Left cardiac atrium (tissue), 4 donors: ENCODE data around the gene NUP205. TPM values are rescaled to one million over a fixed set of nuclear protein-coding genes. Genes with fewer than 3 reads are reported as not detected.
A peak's percentile ranks its signal among the peaks of the same experiment; 100 is the strongest.

Source experiments
- ATAC-seq, 2 donors: fragments of 200-7000 bp; cut with Tn5 transposase; one replicate each; pipeline ENCODE4 v1.9.1; 2020; ENCODE audit warnings: mild to moderate bottlenecking in 2 of 2, moderate library complexity in 2 of 2
- DNase-seq: peaks from one replicate; pipeline ENCODE4 v3.0.0-alpha.2; 2020
- intact Hi-C, 2 donors: fragments of 100-400 bp; cut with DNase I; formaldehyde crosslinking; loops; one replicate each; pipeline versions ENCODE4 v1.14.1 to v1.15.1; 2022 to 2023
- total RNA-seq, 2 donors: library from RNA; stranded (reverse); fragmentation: NEBNext Ultra II Directional; extraction: Animal tissue kit (Norgen Biotek cat#: 25700); gene quantifications; one replicate each; pipeline ENCODE4 v1.2.1, GENCODE V29; 2021
- donor health status: DM: no; HTN: yes; CAD: no.
- donor health status: DM: no; HTN: yes; CAD: no; lungs with severe emphysema.
- donor health status: DM: yes; HTN: yes; CAD: no.
- donor health status: Dilated cardiomyopathy.

NUP205 gene
- total RNA-seq, 2 donors from 2014 or later = 18.6 to 26.0 TPM

- ATAC-seq = no peak
- no peak for DNase-seq
- intact Hi-C loops = no loop called here
Observed at GRCh38 chr7:135538376-135538775, 19.3 kb upstream of the NUP205 start.

DNA sequence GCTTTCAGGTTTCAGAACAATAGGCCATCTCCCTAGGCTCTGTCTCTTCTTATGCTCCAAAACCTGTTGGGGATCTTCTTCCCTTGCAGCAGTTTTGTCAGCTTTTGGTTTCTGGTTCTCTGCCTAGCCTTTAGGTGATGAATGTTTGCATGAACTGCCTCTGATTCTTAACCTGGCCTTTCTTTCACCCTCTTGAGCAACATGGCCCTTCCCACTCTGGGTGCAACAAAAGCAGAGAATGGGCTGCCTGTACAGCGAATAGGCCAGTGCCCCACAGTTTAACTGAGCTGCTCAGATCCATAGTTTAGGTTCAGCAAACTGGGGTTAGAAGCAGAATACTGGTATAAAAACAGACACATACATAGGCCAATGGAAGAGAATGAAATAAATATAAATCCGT is 18.1 kb upstream of the NUP205 start:
- ATAC-seq = no peak
- no peak for DNase-seq
- intact Hi-C loops = no loop called here

DNA sequence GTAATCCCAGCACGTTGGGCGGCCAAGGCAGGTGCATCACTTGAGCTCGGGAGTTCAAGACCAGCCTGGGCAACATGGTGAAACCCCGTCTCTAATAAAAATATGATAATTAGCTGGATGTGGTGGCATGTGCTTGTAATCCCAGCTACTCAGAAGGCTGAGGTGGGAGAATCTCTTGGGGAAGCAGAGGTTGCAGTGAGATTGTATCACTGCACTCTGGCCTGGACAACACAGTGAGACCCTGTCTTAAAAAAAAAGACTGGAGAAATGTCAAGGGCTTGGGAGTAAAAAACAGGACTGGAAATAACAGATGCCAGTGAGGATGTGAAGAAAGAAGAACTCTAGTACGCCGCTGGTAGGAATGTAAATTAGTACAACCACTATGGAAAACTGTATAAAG is 16.7 kb upstream of the NUP205 start:
- intact Hi-C loops = no loop called here
- ATAC-seq = no peak
- DNase-seq = no peak

GRCh38 chr7:135550196-135550595 is 7.5 kb upstream of the NUP205 start:
- ATAC-seq (no peak), DNase-seq (no peak)
- intact Hi-C loops = no loop called here

DNA sequence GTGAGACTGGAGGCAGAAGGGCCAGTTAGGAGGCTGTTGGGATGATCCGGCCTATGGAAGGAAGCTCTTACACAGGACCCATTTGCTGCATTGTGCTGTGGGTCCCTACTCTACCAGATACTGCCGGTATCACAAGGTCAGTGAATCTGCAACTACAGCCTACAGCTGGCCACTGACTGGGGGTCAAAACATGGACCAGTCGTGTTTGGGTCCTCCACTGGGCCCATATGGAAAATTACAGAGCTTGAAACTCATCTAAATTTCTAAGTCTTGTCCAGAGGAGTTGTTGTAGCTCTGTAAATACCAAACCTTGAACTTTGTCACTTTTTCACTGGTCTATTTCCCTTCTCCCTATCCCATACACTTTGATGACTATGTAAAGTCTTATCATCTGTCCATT is 5.6 kb upstream of the NUP205 start:
- DNase-seq = no peak
- intact Hi-C loops = no loop called here
- no peak for ATAC-seq

GRCh38 chr7:135553346-135553745 is 4.4 kb upstream of the NUP205 start:
- no peak for ATAC-seq
- intact Hi-C loops = no loop called here
- no peak for DNase-seq

GRCh38 chr7:135558337-135558767 is 635 bp downstream of the NUP205 start:
- peak; percentile 58 for DNase-seq
- intact Hi-C loops = loop anchor here (1.0 to 5.0 kb wide), 3 partner anchors 46 to 277 kb away; partner anchors contain the start of gene CNOT4 (in 1 of the 2)
- ATAC-seq = peak; percentile 74 to 79

DNA sequence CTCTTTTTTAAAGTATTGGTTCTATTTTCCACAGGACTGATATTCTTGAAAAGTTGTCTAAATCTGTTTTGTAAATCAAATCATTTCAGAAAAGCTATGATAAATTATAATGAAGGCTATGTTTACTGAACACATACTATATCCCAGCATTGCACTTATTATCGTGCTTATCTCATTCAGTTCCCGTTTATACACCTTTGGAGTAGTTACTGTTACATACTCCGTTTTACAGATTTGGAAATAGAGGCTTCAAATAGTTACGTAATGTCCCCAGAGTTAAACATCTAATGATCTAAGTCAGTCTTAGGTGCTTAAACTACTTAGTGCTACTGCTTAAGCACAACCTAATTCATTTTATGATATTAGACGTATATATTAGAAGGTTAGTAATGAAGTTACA is 1.2 kb downstream of the NUP205 start:
- ATAC-seq (no peak), DNase-seq (no peak)
- intact Hi-C loops = loop anchor here (1.0 to 5.0 kb wide), 3 partner anchors 47 to 278 kb away; partner anchors contain the start of gene CNOT4 (in 1 of the 2)

- ATAC-seq (no peak), DNase-seq (no peak)
- intact Hi-C loops = no loop called here
Observed at GRCh38 chr7:135560631-135561030, 2.9 kb downstream of the NUP205 start.

DNA sequence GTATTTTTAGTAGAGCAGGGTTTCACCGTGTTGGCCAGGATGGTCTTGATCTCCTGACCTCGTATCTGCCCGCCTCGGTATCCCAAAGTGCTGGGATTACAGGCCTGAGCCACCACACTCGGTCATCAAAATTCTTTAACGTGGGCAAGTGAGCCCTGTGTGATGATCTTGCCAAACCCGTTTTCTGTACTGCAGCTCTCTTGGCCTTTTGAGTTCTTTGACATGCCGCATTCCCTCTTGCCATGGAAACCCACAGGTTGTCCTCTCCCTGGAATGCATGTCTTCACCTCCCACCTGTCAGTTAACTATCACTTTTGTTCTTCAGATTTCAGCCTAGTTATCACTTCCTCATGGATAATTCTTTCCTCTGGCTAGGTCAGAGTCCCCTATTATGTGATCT is 5.0 kb downstream of the NUP205 start:
- intact Hi-C loops = no loop called here
- no peak for DNase-seq
- no peak for ATAC-seq

- intact Hi-C loops = no loop called here
- ATAC-seq (no peak), DNase-seq (no peak)
Observed at GRCh38 chr7:135571834-135572233, 14.1 kb downstream of the NUP205 start.

DNA sequence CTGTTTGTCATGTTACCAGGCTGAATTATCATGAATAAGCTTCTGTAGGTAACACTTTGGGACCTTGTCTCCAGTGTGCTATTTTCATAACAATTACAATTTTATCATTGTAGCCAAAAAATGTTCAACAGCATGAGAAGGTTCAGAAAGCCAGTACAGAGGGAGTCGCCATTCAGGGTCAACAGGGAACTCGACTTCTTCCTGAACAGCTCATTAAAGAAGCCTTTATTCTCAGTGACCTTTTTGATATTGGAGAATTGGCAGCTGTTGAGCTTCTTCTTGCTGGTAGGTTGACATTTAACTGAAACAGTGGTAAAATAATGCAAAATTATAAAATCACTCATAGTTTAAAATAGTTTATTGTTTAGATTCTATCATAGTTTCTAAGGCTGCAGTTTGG is 15.8 kb downstream of the NUP205 start:
- ATAC-seq = no peak
- DNase-seq = no peak
- intact Hi-C loops = no loop called here

DNA sequence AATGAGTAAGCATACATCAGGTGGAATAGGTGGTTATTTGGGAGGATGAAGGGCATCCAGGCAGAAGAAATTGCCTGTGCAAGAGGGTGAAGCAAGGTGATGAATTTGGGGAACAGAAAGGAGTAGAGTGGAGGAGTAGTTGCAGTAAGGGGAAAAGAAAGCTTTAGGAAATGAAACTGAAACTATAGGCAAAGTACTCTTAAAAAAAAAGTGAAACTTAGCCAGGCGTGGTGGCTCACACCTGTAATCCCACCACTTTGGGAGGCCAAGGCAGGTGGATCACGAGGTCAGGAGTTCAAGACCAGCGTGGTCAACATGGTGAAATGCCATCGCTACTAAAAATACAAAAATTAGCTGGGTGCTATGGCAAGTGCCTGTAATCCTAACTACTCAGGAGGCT is 17.6 kb downstream of the NUP205 start:
- DNase-seq (no peak), ATAC-seq (no peak)
- intact Hi-C loops = no loop called here

- no peak for ATAC-seq
- no peak for DNase-seq
- intact Hi-C loops = no loop called here
Observed at GRCh38 chr7:135578569-135578968, 20.9 kb downstream of the NUP205 start.

DNA sequence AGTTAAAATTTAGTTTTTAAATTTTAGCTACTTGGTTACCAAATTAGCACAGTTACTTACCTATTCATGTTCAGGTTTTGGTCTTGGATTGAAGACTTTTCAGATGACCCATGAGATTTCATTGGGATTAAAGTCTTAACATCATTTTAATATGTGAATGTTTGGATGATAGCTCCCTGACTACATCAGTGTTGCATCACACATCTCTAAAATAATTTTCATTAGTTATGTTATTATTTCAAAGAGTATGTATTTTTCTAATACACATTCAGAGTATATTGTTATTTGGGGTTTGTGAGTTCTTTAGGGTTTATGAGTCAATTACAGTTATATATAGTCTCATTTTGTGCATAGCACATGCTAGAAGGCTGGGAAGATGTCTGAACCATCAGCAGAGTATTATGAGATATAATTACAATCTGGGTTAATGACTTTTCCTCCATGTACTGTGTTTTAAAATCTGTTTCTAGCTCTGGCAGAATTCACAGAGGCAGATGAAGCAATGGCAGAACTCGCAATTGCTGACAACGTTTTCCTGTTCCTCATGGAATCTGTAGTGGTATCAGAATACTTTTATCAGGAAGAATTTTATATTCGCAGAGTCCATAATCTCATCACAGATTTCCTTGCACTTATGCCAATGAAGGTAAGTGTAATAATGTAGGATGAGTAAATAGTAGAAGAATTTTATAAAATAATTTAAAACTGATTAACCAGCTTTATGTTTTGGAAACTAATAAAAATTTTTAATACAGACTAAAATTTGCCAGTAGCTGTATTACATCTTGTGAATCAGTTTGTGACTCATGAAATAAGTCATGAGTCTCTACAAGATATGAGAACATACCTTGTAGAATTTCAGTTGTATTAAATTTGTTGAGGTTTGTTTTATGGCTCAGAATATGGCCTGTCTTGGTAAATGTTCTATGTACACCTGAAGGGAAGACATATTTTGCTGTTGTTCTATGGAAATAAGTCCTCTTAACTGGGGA is 26.9 kb downstream of the NUP205 start:
- ATAC-seq (no peak), DNase-seq (no peak)
- intact Hi-C loops = no loop called here

GRCh38 chr7:135597181-135597925 is 39.6 kb downstream of the NUP205 start:
- intact Hi-C loops = no loop called here
- no peak for DNase-seq
- ATAC-seq = no peak

DNA sequence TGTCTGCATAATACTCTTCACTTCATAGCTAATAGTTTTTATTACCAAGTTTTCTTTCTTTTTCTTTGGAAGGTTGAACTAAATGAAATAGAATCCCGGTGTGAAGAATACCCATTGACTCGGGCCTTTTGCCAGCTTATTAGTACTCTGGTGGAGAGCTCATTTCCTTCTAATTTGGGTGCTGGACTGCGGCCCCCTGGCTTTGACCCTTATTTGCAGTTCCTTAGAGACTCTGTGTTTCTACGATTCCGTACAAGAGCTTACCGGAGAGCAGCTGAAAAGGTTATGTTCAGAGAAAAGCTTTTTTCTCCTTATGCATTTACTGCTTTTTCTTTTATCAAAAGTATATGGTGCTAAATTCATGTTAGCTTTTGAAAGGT is 40.2 kb downstream of the NUP205 start:
- intact Hi-C loops = no loop called here
- ATAC-seq (no peak), DNase-seq (no peak)

GRCh38 chr7:135599471-135599870 is 41.8 kb downstream of the NUP205 start:
- DNase-seq (no peak), ATAC-seq (no peak)
- intact Hi-C loops = no loop called here

GRCh38 chr7:135600226-135600625 is 42.5 kb downstream of the NUP205 start:
- intact Hi-C loops = no loop called here
- no peak for ATAC-seq
- no peak for DNase-seq

- ATAC-seq (peak in 1 of 2 donors; percentile 43), DNase-seq (no peak)
- intact Hi-C loops = no loop called here
Observed at GRCh38 chr7:135601182-135601581, 43.5 kb downstream of the NUP205 start.
